HEK293 (cell line): ENCODE results near the gene TSR3.

Source experiments
- FEZF1 ChIP-seq: fragments of 450-650 bp; formaldehyde crosslinking; IDR thresholded peaks from 2 replicates; pipeline ENCODE4 v1.5.1; 2016; ENCODE audit warnings: missing biosample characterization, missing genetic modification characterization
- KLF7 ChIP-seq: fragments of 450-650 bp; formaldehyde crosslinking; IDR thresholded peaks from 2 replicates; pipeline ENCODE4 v1.5.1; 2016; ENCODE audit warnings: missing biosample characterization, missing genetic modification characterization, borderline replicate concordance
- MYNN ChIP-seq: fragments of 450-650 bp; formaldehyde crosslinking; IDR thresholded peaks from 2 replicates; pipeline ENCODE4 v1.5.1; 2016; ENCODE audit warnings: missing biosample characterization, missing genetic modification characterization, borderline replicate concordance
- PRDM1 ChIP-seq: fragments of 450-650 bp; formaldehyde crosslinking; IDR thresholded peaks from 2 replicates; pipeline ENCODE4; 2016; ENCODE audit warnings: missing biosample characterization, missing genetic modification characterization
- PRDM10 ChIP-seq: fragments of 450-650 bp; formaldehyde crosslinking; IDR thresholded peaks from 2 replicates; pipeline ENCODE4 v1.5.1; 2016; ENCODE audit warnings: missing biosample characterization, missing genetic modification characterization
- PRDM6 ChIP-seq: fragments of 450-650 bp; formaldehyde crosslinking; IDR thresholded peaks from 2 replicates; pipeline ENCODE4 v1.5.1; 2017; ENCODE audit warnings: missing biosample characterization, missing genetic modification characterization
- RBAK ChIP-seq: fragments of 450-650 bp; formaldehyde crosslinking; IDR thresholded peaks from 2 replicates; pipeline ENCODE4 v1.5.1; 2016; ENCODE audit warnings: missing biosample characterization, missing genetic modification characterization
- SP7 ChIP-seq: fragments of 450-650 bp; formaldehyde crosslinking; IDR thresholded peaks from 2 replicates; pipeline ENCODE4 v1.5.1; 2016; ENCODE audit warnings: missing biosample characterization, missing genetic modification characterization
- ZBTB11 ChIP-seq: fragments of 450-650 bp; formaldehyde crosslinking; conservative IDR thresholded peaks from 2 replicates; pipeline ENCODE4 v1.5.1; 2016; ENCODE audit warnings: low read depth, missing biosample characterization, missing genetic modification characterization
- ZBTB44 ChIP-seq: fragments of 450-650 bp; IDR thresholded peaks from 2 replicates; pipeline ENCODE4 v1.5.1; 2018; ENCODE audit warnings: missing biosample characterization, mild to moderate bottlenecking, missing genetic modification characterization
- ZBTB7A ChIP-seq: fragments of 450-650 bp; formaldehyde crosslinking; IDR thresholded peaks from 2 replicates; pipeline ENCODE4 v1.5.1; 2016; ENCODE audit warnings: low read depth, missing biosample characterization, missing genetic modification characterization
- ZFHX2 ChIP-seq: fragments of 450-650 bp; formaldehyde crosslinking; conservative IDR thresholded peaks from 2 replicates; pipeline ENCODE4 v1.5.1; 2016; ENCODE audit warnings: missing biosample characterization, missing genetic modification characterization
- ZNF121 ChIP-seq: fragments of 450-650 bp; formaldehyde crosslinking; IDR thresholded peaks from 2 replicates; pipeline ENCODE4 v1.5.1; 2016; ENCODE audit warnings: missing biosample characterization, missing genetic modification characterization
- ZNF155 ChIP-seq: fragments of 450-650 bp; formaldehyde crosslinking; IDR thresholded peaks from 2 replicates; pipeline ENCODE4 v1.5.1; 2016; ENCODE audit warnings: missing biosample characterization, missing genetic modification characterization
- ZNF214 ChIP-seq: fragments of 450-650 bp; formaldehyde crosslinking; IDR thresholded peaks from 2 replicates; pipeline ENCODE4 v1.5.1; 2017; ENCODE audit warnings: missing biosample characterization, mild to moderate bottlenecking, missing genetic modification characterization, borderline replicate concordance
- ZNF23 ChIP-seq: fragments of 450-650 bp; formaldehyde crosslinking; IDR thresholded peaks from 2 replicates; pipeline ENCODE4 v1.5.1; 2016; ENCODE audit warnings: missing biosample characterization, missing genetic modification characterization, borderline replicate concordance
- ZNF449 ChIP-seq: fragments of 450-650 bp; formaldehyde crosslinking; IDR thresholded peaks from 2 replicates; pipeline ENCODE4 v1.5.1; 2017; ENCODE audit warnings: missing biosample characterization, mild to moderate bottlenecking, missing genetic modification characterization, moderate library complexity
- ZNF488 ChIP-seq: fragments of 450-650 bp; formaldehyde crosslinking; IDR thresholded peaks from 2 replicates; pipeline ENCODE4 v1.5.1; 2016; ENCODE audit warnings: missing biosample characterization, missing genetic modification characterization
- ZNF664 ChIP-seq: fragments of 450-650 bp; formaldehyde crosslinking; IDR thresholded peaks from 2 replicates; pipeline ENCODE4 v1.5.1; 2016; ENCODE audit warnings: missing biosample characterization, missing genetic modification characterization
- ZNF670 ChIP-seq: fragments of 450-650 bp; formaldehyde crosslinking; IDR thresholded peaks from 2 replicates; pipeline ENCODE4 v1.5.1; 2016; ENCODE audit warnings: missing biosample characterization, missing genetic modification characterization, low read depth
- ZNF701 ChIP-seq: fragments of 450-650 bp; formaldehyde crosslinking; IDR thresholded peaks from 2 replicates; pipeline ENCODE4 v1.5.1; 2016; ENCODE audit warnings: missing biosample characterization, missing genetic modification characterization
- ZNF707 ChIP-seq: fragments of 450-650 bp; formaldehyde crosslinking; IDR thresholded peaks from 2 replicates; pipeline ENCODE4 v1.5.1; 2016; ENCODE audit warnings: missing biosample characterization, missing genetic modification characterization
- ZNF785 ChIP-seq: fragments of 450-650 bp; formaldehyde crosslinking; IDR thresholded peaks from 2 replicates; pipeline ENCODE4 v1.5.1; 2016; ENCODE audit warnings: missing biosample characterization, missing genetic modification characterization
- ZSCAN16 ChIP-seq: fragments of 450-650 bp; formaldehyde crosslinking; IDR thresholded peaks from 2 replicates; pipeline ENCODE4 v1.5.1; 2016; ENCODE audit warnings: missing biosample characterization, missing genetic modification characterization
- ZSCAN4 ChIP-seq: fragments of 450-650 bp; formaldehyde crosslinking; IDR thresholded peaks from 2 replicates; pipeline ENCODE4 v1.5.1; 2017; ENCODE audit warnings: missing biosample characterization, missing genetic modification characterization

Gene TSR3

GRCh38 chr16:1342526-1343427 is 8.9 kb downstream of the TSR3 start (continued):
- no peak for TF ChIP-seq ZSCAN4
- peak; percentile 100 for TF ChIP-seq ZFHX2 (tag by site-specific recombination)
- no peak for TF ChIP-seq RBAK (tag by site-specific recombination)
- peak; percentile 81 for TF ChIP-seq ZNF449
- TF ChIP-seq PRDM10 (tag by site-specific recombination): peak; percentile 77
- TF ChIP-seq ZNF23 (tag by site-specific recombination): no peak
- no peak for TF ChIP-seq ZNF701
- TF ChIP-seq ZNF488: no peak
- no peak for TF ChIP-seq KLF7 (tag by site-specific recombination)
- no peak for TF ChIP-seq ZNF707
- no peak for TF ChIP-seq PRDM6 (tag by site-specific recombination)
- TF ChIP-seq MYNN: no peak
- no peak for TF ChIP-seq ZNF785 (tag by site-specific recombination)
- no peak for TF ChIP-seq ZNF664 (tag by site-specific recombination)
- no peak for TF ChIP-seq ZNF155 (tag by site-specific recombination)
- no peak for TF ChIP-seq ZBTB44 (tag by site-specific recombination)
- no peak for TF ChIP-seq ZNF670 (tag by site-specific recombination)
- no peak for TF ChIP-seq ZBTB11 (tag by site-specific recombination)
- TF ChIP-seq ZNF121 (tag by site-specific recombination): no peak
- TF ChIP-seq ZNF214 (tag by site-specific recombination): no peak
- no peak for TF ChIP-seq FEZF1 (tag by site-specific recombination)
- TF ChIP-seq PRDM1 (tag by site-specific recombination): no peak
- no peak for TF ChIP-seq ZBTB7A (tag by site-specific recombination)
- no peak for TF ChIP-seq ZSCAN16 (tag by site-specific recombination)
- peak; percentile 47 for TF ChIP-seq SP7
